RWPE1 (cell line): ENCODE data around the gene FBXO28.

Experiments
- CTCF ChIA-PET: fragments of 350-600 bp; sonication (Branson Sonifier 250); formaldehyde crosslinking; extraction: SDS; loops from one replicate; lab custom pipeline; 2021; lab: Yijun Ruan, JAX
- POLR2A ChIA-PET: fragments of 400-600 bp; formaldehyde crosslinking; extraction: SDS; loops from one replicate; lab custom pipeline; 2020; ENCODE audit warnings: antibody characterized with exemption; ENCODE audit not compliant: low non-redundant PET; lab: Yijun Ruan, JAX
- DNase-seq: peaks from one replicate; pipeline ENCODE4 v3.0.0; 2012; ENCODE audit warnings: low spot score
- H3K27ac ChIP-seq: fragments of 450-650 bp; 2 replicates; pipeline ENCODE4 v1.5.1; 2017
- TF ChIP-seq, protein P1 (sequence below): fragments of 450-650 bp; conservative IDR thresholded peaks from 2 replicates; pipeline ENCODE4 v1.5.1; 2017; ENCODE audit warnings: low read depth, mild to moderate bottlenecking

Gene FBXO28

DNA sequence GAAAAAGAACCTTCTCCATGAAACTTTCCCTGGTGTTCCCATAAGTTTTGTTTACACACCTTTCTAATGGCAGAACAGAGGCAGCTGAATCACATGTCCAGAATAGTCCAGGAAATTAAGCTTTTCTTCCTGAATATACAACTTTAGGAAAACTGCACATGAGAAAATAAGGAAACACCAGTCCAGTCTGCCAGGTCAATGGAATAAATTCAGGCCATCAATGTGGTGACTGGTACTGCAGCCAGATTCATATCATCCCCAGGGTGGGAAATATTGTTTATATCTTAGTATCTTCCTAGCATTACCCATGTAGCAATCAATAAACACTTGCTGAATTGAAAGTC, 6.7 kb upstream of the FBXO28 start:
- no peak for DNase-seq
- H3K27ac ChIP-seq: no peak overlapping the region
- CTCF ChIA-PET: no interaction called here
- TF ChIP-seq, protein P1, sequence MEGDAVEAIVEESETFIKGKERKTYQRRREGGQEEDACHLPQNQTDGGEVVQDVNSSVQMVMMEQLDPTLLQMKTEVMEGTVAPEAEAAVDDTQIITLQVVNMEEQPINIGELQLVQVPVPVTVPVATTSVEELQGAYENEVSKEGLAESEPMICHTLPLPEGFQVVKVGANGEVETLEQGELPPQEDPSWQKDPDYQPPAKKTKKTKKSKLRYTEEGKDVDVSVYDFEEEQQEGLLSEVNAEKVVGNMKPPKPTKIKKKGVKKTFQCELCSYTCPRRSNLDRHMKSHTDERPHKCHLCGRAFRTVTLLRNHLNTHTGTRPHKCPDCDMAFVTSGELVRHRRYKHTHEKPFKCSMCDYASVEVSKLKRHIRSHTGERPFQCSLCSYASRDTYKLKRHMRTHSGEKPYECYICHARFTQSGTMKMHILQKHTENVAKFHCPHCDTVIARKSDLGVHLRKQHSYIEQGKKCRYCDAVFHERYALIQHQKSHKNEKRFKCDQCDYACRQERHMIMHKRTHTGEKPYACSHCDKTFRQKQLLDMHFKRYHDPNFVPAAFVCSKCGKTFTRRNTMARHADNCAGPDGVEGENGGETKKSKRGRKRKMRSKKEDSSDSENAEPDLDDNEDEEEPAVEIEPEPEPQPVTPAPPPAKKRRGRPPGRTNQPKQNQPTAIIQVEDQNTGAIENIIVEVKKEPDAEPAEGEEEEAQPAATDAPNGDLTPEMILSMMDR: no peak
- POLR2A ChIA-PET: no interaction called here

DNA sequence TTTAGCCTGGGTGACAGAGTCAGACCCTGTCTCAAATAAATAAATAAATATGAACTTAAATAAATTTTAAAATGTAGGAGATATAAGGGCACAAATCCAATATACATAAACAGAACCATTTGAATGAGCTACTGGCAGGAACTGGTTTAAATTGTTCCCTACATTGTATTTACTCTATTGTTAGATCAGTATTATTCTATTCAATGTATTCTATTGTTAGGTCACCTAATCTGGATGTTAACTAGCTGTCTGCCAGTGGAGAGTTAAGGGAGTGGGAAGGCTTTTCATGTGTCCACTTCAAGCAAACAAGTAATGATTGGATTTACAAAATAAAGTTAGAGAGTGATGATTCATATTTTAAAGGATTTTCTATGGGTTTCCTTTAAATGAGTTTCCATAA, 4.9 kb upstream of the FBXO28 start:
- TF ChIP-seq, protein P1: no peak
- H3K27ac ChIP-seq: no peak overlapping the region
- CTCF ChIA-PET: no interaction called here
- POLR2A ChIA-PET: no interaction called here
- DNase-seq: no peak

DNA sequence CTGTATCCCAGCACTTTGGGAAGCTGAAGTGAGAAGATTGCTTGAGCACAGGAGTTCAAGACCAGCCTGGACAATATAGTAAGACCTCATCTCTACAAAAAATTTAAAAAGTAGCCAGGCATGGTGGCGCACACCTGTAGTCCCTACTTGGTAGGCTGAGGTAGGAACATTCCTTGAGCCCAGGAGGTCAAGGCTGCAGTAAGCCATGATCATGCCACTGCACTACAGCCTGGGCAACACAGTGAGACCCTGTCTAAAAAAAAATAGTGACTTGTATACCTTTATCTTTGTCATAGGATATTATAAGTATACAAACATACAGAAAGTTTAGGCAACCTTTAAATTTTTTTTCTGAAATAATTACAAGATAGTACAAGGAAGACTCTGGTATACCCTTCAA, 3.9 kb upstream of the FBXO28 start:
- DNase-seq: no peak
- ChIA-PET CTCF (no interaction called here), POLR2A (no interaction called here)
- TF ChIP-seq, protein P1: no peak
- no peak overlapping the region for H3K27ac ChIP-seq

DNA sequence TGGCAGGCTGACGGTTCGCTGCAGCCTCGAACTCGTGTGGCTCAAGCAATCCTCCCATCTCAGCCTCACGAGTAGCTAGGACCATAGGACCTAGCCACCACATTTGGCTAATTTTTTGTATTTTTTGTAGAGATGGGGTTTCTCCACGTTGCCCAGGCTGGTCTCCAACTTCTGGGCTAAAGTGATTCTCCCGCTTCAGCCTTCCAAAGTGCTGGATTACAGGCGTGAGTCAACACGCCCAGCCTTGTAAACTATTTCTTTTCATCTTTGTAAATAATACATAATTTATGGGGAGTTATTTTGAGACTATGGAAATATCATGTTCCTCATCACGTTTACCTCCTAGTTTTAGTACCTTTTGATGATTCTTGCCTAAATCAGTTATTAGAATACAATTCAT, 906 bp upstream of the FBXO28 start:
- no peak overlapping the region for H3K27ac ChIP-seq
- DNase-seq: no peak
- POLR2A ChIA-PET: no interaction called here
- TF ChIP-seq, protein P1: no peak
- CTCF ChIA-PET: no interaction called here

DNA sequence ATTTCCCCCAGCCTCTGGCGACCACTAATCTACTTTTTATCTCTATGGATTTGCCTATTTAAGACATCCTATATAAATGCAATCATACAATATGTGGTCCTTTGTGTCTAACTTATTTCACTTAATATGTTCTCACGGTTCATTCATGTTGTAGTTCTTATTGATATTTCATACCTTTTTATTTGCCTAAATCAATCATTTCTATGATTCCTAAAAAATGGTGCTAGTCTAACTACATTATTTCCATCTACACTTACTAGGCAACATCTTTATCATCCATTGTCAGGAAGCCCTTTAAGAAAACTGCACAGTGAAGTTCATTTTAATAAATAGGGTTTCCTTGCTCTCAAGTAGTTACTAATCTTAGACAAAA, 380 bp upstream of the FBXO28 start:
- TF ChIP-seq, protein P1: no peak
- ChIA-PET POLR2A (no interaction called here), CTCF (no interaction called here)
- H3K27ac ChIP-seq: peak overlapping the region; percentile 83
- no peak for DNase-seq

DNA sequence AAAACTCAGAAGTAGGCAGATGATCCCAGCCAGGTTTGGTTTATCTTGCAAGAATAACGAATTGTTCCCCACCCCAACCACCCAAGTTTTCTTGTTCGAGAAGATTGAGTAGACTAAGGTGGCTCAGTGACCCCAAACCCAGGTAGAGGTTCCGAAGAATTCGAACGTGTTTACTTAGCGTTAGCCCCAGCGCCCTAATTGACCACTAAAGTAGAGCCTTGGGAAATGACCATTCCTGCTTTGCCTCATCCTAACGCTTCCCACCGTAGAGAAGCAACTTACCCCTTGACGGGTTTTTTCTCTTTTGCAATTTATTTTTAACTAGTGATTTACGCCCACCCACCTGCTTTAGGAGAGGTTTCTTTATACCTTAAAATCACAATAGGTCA, 870 bp downstream of the FBXO28 start:
- CTCF ChIA-PET: no interaction called here
- POLR2A ChIA-PET: no interaction called here
- TF ChIP-seq, protein P1: no peak

DNA sequence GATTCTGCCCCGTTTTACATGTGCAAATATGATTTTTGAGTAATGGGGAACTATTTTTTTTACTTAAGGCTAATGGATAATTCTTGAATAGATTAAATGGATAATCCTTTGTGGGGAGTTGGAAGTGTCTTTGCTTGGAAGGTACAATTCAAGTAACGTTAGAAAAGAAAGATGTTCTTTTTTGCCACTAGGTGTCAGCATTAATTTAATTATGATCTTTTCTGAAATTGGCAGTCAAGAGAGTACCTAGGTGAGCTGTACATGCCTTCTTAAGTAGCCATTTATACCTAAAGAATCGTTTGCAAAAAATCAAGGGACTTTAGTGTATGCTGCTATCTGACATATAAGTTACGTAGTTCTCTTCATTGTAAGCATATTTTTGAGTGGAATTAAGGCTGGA, 2.2 kb downstream of the FBXO28 start:
- TF ChIP-seq, protein P1: peak; percentile 63
- no peak overlapping the region for H3K27ac ChIP-seq
- ChIA-PET CTCF (interaction anchor here (0.5 to 1.2 kb wide), 3 partner anchors 12 to 382 kb away, joined by 3 to 5 read pairs (median 3); no protein-coding TSS in a partner anchor), POLR2A (interaction anchor here (0.6 kb wide), 1 partner anchor 235 kb away, joined by 3 read pairs; no protein-coding TSS in a partner anchor)
- DNase-seq: peak; percentile 52

More for the DNA sequence above, 870 bp downstream of the FBXO28 start:
- H3K27ac ChIP-seq: peak overlapping the region; percentile 83
- DNase-seq: peak; percentile 7
